Right lobe of liver (tissue), 4 donors: ENCODE results near the gene PLIN5.

Experiments
- POLR2A ChIP-seq: fragments of 450-650 bp; IDR thresholded peaks from one replicate; pipeline ENCODE4 v1.6.1; 2017; ENCODE audit warnings: antibody characterized with exemption, mild to moderate bottlenecking
- TF ChIP-seq, protein P1 (sequence below), 4 donors: fragments of 200-600 bp in 3 of 4; fragments of 450-650 bp in 1 of 4; IDR thresholded peaks; one replicate each; pipeline versions ENCODE4 v1.5.1 to v1.8.0; 2016 to 2022; ENCODE audit warnings: antibody characterized with exemption in 4 of 4, mild to moderate bottlenecking in 2 of 4
- donor health status: DM: no; HTN: no; CAD: no.
- donor health status: DM: no; HTN: no; CAD: no.
- donor health status: DM: no; HTN: yes; CAD: no.

DNA sequence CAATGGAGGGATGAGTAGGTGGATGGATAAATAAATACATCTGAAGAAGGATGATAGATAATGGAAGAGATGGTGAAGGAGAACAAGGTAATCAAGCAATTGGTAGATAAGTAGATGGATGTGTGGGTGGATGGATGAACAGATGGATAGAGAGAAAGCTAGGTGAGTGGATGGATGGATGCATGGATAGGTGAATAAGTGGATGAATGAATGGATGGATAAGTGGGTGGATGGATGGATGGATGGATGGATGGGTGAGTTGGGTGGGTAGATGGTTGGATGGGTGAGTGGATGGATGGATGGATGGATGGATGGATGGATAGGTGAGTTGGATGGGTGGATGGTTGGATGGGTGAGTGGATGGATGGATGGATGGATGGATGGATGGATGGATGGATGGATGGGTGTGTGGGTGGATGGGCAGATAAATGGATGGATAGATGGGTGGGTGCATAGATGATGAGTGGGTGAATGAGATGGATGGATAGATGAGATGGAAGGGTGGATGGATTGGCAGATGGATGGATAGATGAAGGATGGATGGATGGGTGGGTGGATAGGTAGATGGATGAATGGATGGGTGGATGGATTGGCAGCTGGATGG, 18.2 kb upstream of the PLIN5 start:
- TF ChIP-seq, protein P1, sequence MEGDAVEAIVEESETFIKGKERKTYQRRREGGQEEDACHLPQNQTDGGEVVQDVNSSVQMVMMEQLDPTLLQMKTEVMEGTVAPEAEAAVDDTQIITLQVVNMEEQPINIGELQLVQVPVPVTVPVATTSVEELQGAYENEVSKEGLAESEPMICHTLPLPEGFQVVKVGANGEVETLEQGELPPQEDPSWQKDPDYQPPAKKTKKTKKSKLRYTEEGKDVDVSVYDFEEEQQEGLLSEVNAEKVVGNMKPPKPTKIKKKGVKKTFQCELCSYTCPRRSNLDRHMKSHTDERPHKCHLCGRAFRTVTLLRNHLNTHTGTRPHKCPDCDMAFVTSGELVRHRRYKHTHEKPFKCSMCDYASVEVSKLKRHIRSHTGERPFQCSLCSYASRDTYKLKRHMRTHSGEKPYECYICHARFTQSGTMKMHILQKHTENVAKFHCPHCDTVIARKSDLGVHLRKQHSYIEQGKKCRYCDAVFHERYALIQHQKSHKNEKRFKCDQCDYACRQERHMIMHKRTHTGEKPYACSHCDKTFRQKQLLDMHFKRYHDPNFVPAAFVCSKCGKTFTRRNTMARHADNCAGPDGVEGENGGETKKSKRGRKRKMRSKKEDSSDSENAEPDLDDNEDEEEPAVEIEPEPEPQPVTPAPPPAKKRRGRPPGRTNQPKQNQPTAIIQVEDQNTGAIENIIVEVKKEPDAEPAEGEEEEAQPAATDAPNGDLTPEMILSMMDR (IDR thresholded peaks at IDR 0.05), result no peak
- TF ChIP-seq POLR2A, result no peak
